Measurements from ENCODE around the gene GAB2.

The GAB2 gene

DNA sequence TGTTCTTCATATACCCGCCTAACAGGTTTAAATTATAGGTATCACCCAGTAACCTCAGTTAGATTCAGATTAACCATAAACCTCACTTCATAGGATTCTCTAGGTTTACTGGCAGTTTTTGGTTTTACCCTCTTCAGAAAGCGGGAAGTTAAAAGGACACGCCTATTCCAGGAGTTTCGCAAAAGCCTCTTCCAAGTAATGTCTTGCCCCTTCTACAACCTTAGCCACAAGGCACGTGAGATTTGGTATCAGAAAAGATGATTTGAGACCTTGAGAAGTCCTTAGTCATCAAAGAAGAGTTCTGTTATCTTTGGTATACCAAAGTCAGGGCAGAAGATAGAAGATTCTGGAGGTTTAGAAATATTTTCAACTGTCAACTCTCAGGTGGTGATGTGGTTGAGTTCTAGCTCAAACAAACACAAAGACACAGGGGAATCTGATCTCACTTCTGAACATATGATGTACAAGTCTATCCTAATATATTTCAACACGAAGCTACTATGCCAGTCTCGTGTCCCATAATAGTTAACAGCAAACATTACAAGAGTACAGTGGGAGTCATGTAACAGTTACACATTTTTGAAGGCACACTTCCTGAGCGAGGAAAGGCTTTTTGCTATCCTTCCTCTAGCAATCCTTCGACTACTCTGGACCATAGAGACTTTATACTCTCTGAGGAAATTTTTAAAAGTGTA lies 125.4 kb downstream of the GAB2 start:
- no peak for DNase-seq
- no peaks in the 10 kb centered on the region for H3K27me3 ChIP-seq (replicated peaks)
- TF ChIP-seq, protein P1, sequence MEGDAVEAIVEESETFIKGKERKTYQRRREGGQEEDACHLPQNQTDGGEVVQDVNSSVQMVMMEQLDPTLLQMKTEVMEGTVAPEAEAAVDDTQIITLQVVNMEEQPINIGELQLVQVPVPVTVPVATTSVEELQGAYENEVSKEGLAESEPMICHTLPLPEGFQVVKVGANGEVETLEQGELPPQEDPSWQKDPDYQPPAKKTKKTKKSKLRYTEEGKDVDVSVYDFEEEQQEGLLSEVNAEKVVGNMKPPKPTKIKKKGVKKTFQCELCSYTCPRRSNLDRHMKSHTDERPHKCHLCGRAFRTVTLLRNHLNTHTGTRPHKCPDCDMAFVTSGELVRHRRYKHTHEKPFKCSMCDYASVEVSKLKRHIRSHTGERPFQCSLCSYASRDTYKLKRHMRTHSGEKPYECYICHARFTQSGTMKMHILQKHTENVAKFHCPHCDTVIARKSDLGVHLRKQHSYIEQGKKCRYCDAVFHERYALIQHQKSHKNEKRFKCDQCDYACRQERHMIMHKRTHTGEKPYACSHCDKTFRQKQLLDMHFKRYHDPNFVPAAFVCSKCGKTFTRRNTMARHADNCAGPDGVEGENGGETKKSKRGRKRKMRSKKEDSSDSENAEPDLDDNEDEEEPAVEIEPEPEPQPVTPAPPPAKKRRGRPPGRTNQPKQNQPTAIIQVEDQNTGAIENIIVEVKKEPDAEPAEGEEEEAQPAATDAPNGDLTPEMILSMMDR (IDR thresholded peaks at IDR 0.05; ENCODE audit: low read depth, low read length, missing control alignments) = no peak
- H3K36me3 ChIP-seq (replicated peaks) = no peaks in the 10 kb centered on the region
- in situ Hi-C loops (cut with HindIII; ENCODE audit: low pct_ligation_motif_present, low sequenced_read_pairs) = no loop called here
- no peak overlapping the region for H3K27ac ChIP-seq
- H3K4me3 ChIP-seq (ENCODE audit: low read depth, low read length) = no peak overlapping the region

DNA sequence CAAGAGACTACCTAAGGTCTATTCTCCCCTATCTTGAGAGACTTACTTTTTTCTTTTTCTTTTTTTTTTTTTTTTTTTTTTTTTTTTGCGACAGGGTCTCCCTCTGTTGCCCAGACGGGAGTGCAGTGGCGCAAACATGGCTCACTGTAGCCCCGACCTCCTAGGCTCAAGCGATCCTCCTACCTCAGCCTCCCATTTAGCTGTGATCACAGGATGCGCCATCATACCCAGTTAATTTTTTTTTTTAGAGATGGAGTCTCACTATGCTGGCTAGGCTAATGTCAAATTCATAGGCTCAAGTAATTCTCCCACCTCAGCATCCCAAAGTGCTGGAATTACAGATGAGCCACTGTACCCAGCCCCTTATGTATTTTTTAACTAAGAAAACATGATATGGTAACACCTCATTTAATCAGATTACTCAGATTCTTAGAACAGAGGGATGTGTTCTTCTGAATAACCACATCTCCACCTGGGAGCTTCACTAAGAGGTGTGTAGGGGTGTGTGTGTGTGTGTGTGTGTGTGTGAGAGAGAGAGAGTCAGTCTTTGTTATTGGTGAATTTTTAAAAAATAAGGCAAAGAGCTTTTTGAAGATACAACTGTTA lies 126.0 kb downstream of the GAB2 start:
- in situ Hi-C loops (cut with HindIII; ENCODE audit: low pct_ligation_motif_present, low sequenced_read_pairs) = no loop called here
- no peak for DNase-seq
- no peaks in the 10 kb centered on the region for H3K27me3 ChIP-seq (replicated peaks)
- H3K4me3 ChIP-seq (ENCODE audit: low read depth, low read length) = no peak overlapping the region
- H3K27ac ChIP-seq = no peak overlapping the region
- H3K36me3 ChIP-seq (replicated peaks) = no peaks in the 10 kb centered on the region
- TF ChIP-seq, protein P1 (IDR thresholded peaks at IDR 0.05; ENCODE audit: low read depth, low read length, missing control alignments) = no peak

DNA sequence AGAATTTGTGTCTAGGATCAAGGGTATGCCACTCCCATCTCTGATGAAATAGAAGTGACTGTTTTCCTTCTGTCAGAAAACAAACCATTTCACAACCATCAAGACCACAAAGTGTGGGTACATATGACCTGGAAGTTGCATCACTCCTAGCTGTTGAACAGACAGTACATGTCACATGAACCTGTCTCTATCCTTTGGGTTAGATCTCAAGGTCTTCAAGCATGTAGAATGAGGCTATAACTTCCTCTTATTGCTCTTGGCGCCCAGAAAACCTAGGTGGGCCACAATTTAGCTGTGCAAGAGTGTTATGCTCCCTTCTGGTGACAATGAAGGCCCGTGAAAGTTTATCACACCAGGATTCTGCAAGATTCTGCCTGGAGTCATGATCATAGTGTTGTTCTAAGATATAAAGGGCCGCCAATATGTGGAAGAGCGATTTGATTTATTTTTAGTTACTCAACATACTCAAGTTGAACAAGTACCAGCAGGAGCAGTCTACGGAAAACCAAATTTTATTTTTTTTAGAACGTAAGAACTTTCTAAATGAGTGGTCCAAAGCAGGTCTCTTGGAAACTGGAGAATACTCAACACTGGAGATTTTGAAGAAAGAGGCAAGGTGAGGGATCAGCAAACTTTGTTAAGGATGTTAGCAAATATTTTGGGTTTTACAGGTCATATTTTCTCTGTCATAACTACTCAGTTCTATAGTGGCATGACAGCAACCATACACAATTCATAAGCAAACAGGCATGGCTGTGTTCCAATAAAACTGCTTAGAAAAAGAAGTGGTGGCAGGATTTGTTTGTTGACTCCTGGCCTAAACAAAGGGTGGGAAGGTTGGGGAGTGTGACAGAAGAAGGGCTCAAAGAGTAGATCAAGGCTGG lies 127.1 kb downstream of the GAB2 start:
- TF ChIP-seq, protein P1 (IDR thresholded peaks at IDR 0.05; ENCODE audit: low read depth, low read length, missing control alignments) = no peak
- H3K27ac ChIP-seq = no peak overlapping the region
- peak; percentile 60 for DNase-seq
- no peaks in the 10 kb centered on the region for H3K27me3 ChIP-seq (replicated peaks)
- no peak overlapping the region for H3K4me3 ChIP-seq (ENCODE audit: low read depth, low read length)
- in situ Hi-C loops (cut with HindIII; ENCODE audit: low pct_ligation_motif_present, low sequenced_read_pairs) = no loop called here
- H3K36me3 ChIP-seq (replicated peaks) = no peaks in the 10 kb centered on the region

DNA sequence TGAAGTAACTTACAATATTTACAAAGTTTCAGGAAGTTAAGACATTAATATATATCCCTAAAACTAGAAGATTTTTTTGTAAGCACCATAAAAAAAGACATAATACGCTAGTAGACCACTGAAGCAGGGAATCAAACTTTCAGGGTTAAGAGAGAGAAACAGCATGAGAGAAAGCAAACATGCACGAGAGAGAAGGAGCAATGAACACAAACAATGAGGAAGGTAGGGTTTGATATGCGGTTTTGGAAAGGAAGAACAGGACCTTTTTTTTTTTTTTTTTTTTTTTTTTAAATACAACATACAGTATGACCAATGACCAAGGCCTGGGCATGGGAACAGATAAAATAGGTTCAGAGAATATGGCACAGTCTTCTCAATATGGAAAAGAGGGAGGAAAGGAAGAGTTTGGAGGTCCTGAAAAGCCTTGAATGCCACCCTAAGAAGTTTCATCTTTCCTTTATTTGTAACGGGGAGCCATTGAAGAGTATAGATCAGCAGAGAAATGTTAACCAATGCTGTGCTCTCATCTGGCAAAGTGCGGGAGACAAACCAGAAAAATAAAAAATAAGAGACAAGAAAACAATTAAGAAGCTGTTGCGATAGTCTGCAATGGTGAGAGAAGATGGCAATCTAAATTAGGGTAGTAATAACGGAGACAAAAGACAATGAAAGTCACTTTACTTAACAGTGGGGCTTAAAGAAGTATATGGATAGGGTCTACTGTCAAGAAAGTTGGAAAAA lies 127.9 kb downstream of the GAB2 start:
- H3K36me3 ChIP-seq (replicated peaks) = no peaks in the 10 kb centered on the region
- no peak for DNase-seq
- in situ Hi-C loops (cut with HindIII; ENCODE audit: low pct_ligation_motif_present, low sequenced_read_pairs) = no loop called here
- no peaks in the 10 kb centered on the region for H3K27me3 ChIP-seq (replicated peaks)
- no peak overlapping the region for H3K4me3 ChIP-seq (ENCODE audit: low read depth, low read length)
- TF ChIP-seq, protein P1 (IDR thresholded peaks at IDR 0.05; ENCODE audit: low read depth, low read length, missing control alignments) = no peak
- no peak overlapping the region for H3K27ac ChIP-seq

DNA sequence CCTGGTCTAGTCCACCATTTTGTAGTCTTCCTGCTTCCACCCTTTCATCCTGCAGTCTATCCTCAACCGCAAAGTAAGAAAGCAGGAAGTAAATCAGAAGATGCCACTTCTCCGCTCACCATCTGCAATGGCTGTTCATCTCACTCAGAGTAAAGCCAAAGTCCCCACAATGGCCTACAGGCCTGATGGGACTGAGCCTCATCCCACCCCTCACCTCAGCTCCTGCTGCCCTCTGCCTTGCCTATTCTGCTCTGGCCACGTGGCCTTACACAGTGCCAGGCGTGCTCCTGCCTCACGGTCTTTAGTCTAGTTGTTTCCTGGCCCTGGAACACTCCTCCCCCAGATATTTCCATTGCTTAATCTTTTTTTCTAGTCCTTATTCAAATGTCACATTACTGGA lies 133.4 kb downstream of the GAB2 start:
- Histone ChIP-seq H3K27ac (no peak overlapping the region), H3K36me3 (replicated peaks) (no peaks in the 10 kb centered on the region), H3K27me3 (replicated peaks) (no peaks in the 10 kb centered on the region), H3K4me3 (ENCODE audit: low read depth, low read length) (no peak overlapping the region)
- TF ChIP-seq, protein P1 (IDR thresholded peaks at IDR 0.05; ENCODE audit: low read depth, low read length, missing control alignments) = no peak
- in situ Hi-C loops (cut with HindIII; ENCODE audit: low pct_ligation_motif_present, low sequenced_read_pairs) = no loop called here
- DNase-seq = no peak

Data from brain microvascular endothelial cell (primary cell).